T follicular helper cell (primary cell): ENCODE measurements around the gene PHEX.

Experiments
- DNase-seq: peaks from one replicate; pipeline ENCODE4 v3.0.0-alpha.2; 2020; ENCODE audit warnings: low read depth

PHEX gene

DNA sequence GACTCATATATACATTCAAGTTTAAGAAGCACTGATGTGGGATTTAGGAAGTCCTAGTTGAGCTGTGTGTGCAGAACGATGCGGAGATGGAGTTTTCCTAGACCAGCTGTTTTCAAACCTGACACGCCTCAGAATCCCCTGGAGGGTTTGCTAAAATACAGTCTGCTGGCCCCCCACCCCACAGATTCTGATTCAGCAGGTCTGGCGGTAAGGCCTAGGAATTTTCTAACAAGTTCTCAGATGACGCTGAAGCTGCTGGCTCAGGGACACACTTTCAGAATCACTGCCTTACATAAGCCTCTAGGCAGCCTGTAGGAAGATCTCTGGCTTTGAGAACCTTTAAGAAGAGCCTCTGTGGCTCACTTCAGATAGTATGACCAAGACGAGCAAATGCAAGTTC, 73.1 kb downstream of the PHEX start:
- no peak for DNase-seq

DNA sequence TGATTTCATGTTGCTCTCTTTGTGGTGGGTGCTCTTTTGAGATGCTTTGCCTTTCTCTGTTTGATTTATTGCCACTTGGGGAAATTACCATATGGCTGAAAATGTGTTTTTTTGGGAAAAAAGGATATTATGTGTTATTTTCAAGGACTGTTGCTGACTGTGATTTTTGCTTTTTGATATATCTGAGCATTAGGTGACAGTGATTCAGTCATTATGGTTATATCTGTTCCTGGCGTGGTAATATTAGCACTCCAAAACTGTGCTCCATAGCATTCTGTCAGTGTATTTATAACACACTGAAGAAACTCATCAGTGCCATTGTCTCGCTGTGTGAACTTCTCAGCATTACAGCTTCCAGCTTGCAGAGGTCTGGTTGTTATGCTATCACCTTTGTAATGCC, 73.8 kb downstream of the PHEX start:
- no peak for DNase-seq

DNA sequence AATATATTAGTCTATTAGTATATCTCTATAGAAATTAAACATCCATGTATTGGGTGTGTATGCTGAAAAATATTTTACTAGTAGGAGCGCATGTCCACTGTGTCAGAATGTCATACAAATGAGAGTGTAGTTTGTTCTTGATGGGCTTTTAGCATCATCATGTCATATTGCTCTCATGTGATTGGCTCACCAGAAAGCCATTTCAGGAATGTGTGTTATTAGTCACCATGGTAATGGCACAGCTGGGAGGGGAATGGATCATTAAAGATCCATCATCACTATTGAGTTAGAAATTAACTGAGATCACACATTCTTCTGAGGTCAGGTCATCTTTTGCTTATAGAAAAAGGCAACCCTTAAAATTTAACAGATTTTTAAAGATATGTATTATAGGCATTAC, 77.3 kb downstream of the PHEX start:
- no peak for DNase-seq

DNA sequence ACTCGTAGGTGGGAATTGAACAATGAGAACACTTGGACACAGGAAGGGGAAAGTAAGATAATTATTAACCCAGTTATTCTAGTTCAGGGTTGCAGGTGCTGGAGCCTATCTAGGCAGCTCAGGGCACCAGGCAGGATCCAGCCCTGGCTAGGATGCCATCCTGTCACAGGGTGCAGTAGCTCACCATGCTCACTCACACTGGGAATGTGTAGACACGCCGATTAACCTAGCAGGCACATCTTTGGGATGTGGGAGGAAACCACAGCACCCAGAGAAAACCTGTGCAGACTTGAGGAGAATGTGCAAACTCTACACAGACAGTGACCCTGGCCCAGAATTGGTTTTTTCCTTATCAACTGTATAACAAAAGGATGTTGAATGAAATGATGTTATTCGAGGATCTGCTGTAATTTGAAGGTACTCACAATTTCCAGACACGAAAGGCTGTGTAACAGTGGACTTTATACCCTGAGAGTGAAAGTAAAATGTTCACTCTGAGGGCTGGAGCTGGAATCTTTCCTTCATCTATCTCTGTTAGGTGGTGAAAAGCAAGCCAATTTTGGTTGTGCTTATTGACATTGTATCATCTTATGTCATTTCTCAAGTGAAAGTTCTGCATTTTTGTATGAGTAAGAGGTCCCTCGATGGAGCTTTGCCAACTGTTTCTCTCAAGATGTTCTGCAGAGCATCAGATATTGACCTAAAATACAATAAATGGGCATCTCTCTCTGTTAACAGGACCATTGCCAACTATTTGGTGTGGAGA, 78.8 kb downstream of the PHEX start:
- no peak for DNase-seq

- DNase-seq, result no peak
These were observed 84.8 kb downstream of the PHEX start for GRCh38 chrX:22116605-22117546.

DNA sequence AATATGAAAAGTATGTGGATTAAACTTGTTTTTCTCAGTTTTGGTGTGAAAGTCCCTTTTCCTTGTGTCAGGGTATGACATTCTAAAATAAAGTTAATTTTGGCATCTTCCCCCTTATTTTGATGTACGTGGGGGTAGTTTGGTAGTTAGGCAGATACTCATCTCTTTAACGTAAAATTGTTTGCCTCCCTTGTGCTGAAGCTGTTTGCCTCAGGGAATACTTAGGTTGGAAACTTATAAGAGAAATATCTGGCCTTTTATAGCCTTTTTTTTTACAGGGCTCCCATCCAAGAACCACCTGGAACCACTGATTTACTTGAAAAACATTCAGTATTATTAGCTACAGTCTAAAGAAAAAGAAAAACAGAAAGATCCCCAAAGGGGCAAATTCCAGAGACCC, 85.5 kb downstream of the PHEX start:
- DNase-seq, result no peak

GRCh38 chrX:22118161-22118830, 86.2 kb downstream of the PHEX start:
- no peak for DNase-seq

DNA sequence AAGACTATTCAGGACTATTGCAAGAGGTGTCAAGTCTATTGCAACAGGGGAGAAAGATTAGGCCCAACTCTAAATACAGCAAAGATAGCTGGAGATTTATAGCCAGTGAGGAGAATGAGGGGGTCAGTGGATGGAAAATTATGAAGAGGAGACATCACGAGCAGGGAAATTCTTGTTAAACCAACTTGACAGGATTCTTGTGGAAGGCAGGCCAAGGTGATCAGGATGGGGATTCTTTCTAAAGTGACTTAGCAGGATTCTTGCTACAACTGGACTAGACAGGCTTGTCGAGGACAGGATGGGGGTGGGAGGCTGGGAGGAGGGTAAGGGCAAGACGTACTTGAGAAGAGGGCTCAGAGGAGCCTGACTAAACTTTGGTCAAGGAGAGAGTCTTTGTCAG, 89.0 kb downstream of the PHEX start:
- no peak for DNase-seq

DNA sequence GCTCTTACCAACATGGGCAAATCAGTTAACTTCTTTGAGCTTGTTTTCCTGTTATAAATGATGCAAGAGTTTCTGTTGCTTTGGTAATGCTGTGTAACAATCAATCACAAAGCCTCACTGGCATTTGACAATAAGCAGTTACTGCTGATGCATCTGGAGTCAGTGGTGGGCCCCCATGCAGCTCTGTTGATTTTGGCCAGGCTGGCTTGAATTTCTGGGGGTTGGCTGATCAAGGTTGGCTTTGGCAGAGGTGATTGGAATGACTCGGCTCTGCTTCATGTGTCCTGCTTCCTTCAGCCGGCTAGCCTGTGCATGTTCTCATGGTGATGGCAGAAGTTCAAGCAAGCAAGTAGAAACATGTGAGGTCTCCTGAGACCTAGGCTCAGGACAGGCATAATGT, 90.4 kb downstream of the PHEX start:
- no peak for DNase-seq

- DNase-seq, result no peak
These were observed 92.0 kb downstream of the PHEX start for GRCh38 chrX:22124098-22124497.

GRCh38 chrX:22125481-22125880, 93.4 kb downstream of the PHEX start:
- DNase-seq, result no peak

GRCh38 chrX:22126327-22126726, 94.2 kb downstream of the PHEX start:
- no peak for DNase-seq

- DNase-seq, result no peak
These were observed 96.8 kb downstream of the PHEX start for GRCh38 chrX:22128961-22129360.

GRCh38 chrX:22134681-22135080, 102.6 kb downstream of the PHEX start:
- no peak for DNase-seq

GRCh38 chrX:22135171-22135711, 103.1 kb downstream of the PHEX start:
- DNase-seq, result no peak

DNA sequence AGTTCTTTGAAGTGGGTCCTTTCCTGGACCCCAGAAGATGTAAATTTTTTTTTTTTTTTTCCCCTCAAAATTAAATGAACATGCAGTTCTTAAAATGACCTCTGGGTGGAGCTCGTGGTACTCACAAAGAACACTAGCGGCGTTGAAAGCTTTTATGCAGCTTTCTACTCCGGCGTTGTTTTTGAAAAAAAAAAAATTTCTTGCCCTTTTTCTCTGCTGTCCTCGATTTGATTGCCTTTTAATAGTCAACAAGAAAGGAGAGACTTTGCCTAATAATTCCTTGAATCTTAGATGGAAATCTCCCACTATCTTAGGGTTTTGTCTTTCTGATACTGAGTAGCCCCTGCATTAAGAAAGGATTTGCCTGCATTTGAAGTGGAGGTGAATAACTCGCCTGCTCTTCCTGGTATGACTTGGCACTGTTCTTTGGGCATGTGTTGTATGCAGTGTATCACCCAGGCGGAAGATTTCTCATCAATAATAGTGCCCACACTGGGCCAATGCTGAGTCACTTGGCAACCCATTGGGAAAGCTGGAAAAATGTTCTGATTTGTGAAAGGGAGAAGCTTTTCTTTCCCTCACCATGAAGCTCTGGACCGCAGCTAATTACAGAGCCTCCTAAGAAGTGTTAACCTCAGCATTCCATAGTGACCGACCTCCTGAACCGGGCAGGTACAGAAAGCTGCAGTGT, 104.0 kb downstream of the PHEX start:
- no peak for DNase-seq

DNA sequence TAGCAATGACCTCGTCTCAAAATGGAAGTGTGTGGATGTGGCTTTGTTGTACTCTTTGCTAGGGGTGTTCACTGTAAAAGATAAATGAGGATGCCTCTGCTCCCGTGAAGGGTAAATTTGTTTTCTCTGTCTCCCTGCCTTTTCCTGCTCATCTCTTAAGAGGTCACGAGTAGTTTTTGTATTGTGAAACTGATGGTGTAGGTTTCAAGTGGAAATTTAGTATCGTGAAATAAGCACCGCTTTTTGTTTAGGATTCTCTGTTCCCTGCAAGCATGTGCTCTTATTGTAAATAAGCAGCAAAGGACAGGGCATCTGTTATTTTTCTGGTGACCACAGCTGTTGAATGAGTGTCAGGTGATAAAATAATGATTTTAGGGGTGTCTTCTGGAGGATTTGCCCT, 104.6 kb downstream of the PHEX start:
- no peak for DNase-seq

DNA sequence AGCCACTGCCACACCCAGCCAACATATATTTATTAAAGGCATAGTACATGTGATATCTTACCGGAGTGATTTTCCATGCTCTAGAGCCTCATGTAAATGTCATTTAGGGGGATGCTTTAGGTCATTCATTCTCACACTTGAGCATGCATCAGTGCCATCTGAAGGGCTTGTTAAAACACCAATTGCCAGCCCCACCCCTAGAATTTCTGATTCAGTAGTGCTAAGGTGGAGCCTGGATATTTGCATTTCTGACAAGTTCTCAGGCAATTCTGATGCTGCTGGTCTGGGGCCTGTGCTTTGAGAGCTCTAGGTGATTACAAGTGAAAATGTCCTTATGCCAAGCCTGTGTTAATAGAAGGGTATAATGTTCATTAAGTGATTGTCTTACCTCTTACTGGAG, 107.7 kb downstream of the PHEX start:
- DNase-seq, result no peak

DNA sequence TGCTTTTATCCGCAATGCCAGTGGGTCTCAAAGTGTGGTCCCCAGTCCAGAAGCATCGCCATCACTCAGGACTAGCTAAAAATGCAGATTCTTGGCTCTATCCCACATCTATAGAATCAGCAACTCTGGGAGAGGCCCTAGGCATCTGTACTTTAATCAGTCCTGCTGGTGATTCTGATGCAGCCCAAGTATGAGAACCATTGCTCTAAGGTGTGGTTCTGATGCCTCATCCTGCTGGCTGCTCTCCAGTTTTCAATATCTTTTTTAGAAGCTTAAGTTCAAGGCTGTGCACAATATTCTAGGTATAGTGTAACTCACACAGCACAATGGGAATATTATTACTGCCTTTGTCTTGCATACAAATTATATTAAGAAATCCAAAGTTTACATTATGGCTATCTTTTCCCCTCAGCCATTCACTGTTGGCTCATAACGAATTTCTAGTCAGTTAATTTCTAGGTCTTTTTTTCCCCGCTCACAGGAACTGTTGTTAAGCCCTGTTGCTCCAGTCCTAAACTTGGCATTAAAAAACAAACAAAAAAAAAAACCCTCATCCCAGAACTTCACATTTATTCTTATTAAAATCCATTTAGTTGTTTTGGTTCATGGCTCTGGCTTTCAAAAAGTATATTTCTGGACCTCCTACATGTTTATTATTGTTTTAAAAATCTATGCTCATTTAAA, 109.1 kb downstream of the PHEX start:
- no peak for DNase-seq

- no peak for DNase-seq
These were observed 115.1 kb downstream of the PHEX start for GRCh38 chrX:22147214-22147613.

DNA sequence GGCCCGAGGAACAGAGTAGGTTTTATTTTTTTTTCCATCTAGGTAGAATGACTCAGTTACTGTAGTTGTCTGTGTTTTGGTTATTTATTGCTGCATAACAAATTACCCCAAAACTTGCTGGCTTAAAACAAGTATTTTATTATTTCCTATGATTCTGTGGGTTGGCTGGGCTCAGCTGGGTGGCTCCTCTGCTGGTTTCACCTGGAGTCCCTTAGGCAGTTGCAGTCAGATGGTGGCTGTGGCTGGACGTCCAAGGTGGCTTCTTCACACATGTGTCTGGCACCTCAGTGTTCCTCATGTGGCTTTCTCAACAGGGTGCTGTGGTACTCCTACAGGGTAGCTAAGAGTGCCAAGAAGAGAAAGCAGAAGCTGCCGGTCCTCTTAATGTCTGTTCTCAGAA, 115.8 kb downstream of the PHEX start:
- no peak for DNase-seq
